CD4-positive, alpha-beta memory T cell (primary cell): ENCODE results near the gene APC2. TPM values are rescaled to one million over a fixed set of nuclear protein-coding genes. Genes with fewer than 3 reads are reported as not detected.

Source experiments
- CTCF ChIA-PET: fragments of 350-600 bp; sonication (Branson Sonifier 250); formaldehyde crosslinking; loops from one replicate; lab custom pipeline; 2021; ENCODE audit warnings: inconsistent platforms; ENCODE audit not compliant: partially characterized antibody; lab: Charles Lee
- POLR2A ChIA-PET: fragments of 350-600 bp; sonication (Branson Sonifier 250); formaldehyde crosslinking; loops from one replicate; lab custom pipeline; 2021; ENCODE audit not compliant: partially characterized antibody; lab: Charles Lee
- DNase-seq, 5 donors: peaks; one replicate each; pipeline versions ENCODE4 v3.0.0 to v3.0.0-alpha.2; 2020 to 2022; ENCODE audit warnings: mixed read lengths in 1 of 5
- H3K27ac ChIP-seq: one replicate; pipeline ENCODE4 v1.7.0; 2013; ENCODE audit warnings: low read depth, low read length
- H3K27me3 ChIP-seq: 2 replicates; pipeline ENCODE4 v1.7.0; 2013; ENCODE audit warnings: mild to moderate bottlenecking, low read length, moderate library complexity; ENCODE audit not compliant: insufficient read depth
- H3K36me3 ChIP-seq: 2 replicates; pipeline ENCODE4 v1.7.0; 2013; ENCODE audit warnings: mild to moderate bottlenecking, low read length, moderate library complexity; ENCODE audit not compliant: insufficient read depth
- H3K4me1 ChIP-seq: 2 replicates; pipeline ENCODE4 v1.7.0; 2013; ENCODE audit warnings: mild to moderate bottlenecking, low read length, moderate library complexity; ENCODE audit not compliant: insufficient read depth
- H3K4me3 ChIP-seq, 2 donors: one replicate each; pipeline ENCODE4 v1.7.0; 2013; ENCODE audit warnings: low read length in 2 of 2, mild to moderate bottlenecking in 1 of 2
- H3K9me3 ChIP-seq, 2 donors: one replicate each; pipeline ENCODE4 v1.7.0; 2013; ENCODE audit warnings: low read length in 2 of 2, control low read depth in 1 of 2; ENCODE audit not compliant: control insufficient read depth in 1 of 2
- H3K27ac Mint-ChIP-seq, 7 donors: one replicate each; pipeline ENCODE4 v1.8.0; 2020 to 2021; ENCODE audit warnings: mixed read lengths in 7 of 7, mild to moderate bottlenecking in 6 of 7, inconsistent platforms in 3 of 7, moderate library complexity in 3 of 7
- H3K27me3 Mint-ChIP-seq, 2 donors: one replicate each; pipeline ENCODE4 v1.8.0; 2020 to 2021; ENCODE audit warnings: mixed read lengths in 2 of 2
- H3K36me3 Mint-ChIP-seq, 2 donors: one replicate each; pipeline ENCODE4 v1.8.0; 2020 to 2021; ENCODE audit warnings: mixed read lengths in 2 of 2, inconsistent platforms in 1 of 2, mild to moderate bottlenecking in 1 of 2
- H3K4me1 Mint-ChIP-seq, 4 donors: one replicate each; pipeline ENCODE4 v1.8.0; 2020 to 2021; ENCODE audit warnings: mixed read lengths in 4 of 4, mild to moderate bottlenecking in 1 of 4
- H3K4me3 Mint-ChIP-seq, 8 donors: one replicate each; pipeline ENCODE4 v1.8.0; 2020 to 2021; ENCODE audit warnings: mixed read lengths in 8 of 8, mild to moderate bottlenecking in 7 of 8, moderate library complexity in 6 of 8, inconsistent platforms in 3 of 8
- H3K9me3 Mint-ChIP-seq, 8 donors: one replicate each; pipeline ENCODE4 v1.8.0; 2020 to 2021; ENCODE audit warnings: mixed read lengths in 8 of 8, mild to moderate bottlenecking in 5 of 8, inconsistent platforms in 3 of 8, moderate library complexity in 1 of 8
- intact Hi-C: fragments of 100-400 bp; cut with micrococcal nuclease; formaldehyde crosslinking; loops from one replicate; pipeline ENCODE4 v1.15.1; 2023
- polyA plus RNA-seq, 2 donors: library from polyadenylated mRNA; unstranded; fragments of 300-500 nt; fragmentation: Illumina TruSeq; gene quantifications; one replicate each; pipeline ENCODE4 v1.2.3, GENCODE V29; 2021
- total RNA-seq, 2 experiments: library from RNA; stranded (reverse); gene quantifications; one replicate each; pipeline ENCODE4 v1.2.3, GENCODE V29; 2021

Gene APC2
- total and polyA plus RNA-seq, 4 experiments from 2014 or later, result not detected

DNA sequence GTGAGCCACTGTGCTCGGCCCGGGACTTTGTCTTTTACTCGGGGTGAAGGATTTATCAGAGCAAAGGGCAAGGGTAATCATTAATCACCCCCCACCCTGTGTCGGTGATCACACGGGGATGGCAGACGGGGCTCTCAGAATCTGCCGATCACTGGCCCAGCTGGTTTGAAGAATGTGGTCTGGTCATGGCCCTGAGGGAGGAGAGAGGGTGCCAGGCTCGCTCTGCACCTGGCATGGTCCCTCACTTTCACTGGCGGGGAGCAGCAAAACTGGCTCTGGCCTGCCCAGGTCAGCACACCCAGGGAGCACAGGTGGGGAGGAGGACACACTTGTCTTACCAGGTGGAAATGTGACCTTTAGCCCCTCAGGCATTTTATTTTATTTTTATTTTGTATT, 51.3 kb downstream of the APC2 start:
- Histone ChIP-seq H3K27ac (no peak overlapping the region), H3K36me3 (no peaks in the 10 kb centered on the region), H3K9me3 (no peaks in the 10 kb centered on the region), H3K4me1 (peaks cover 9% of the 10 kb centered on the region), H3K4me3 (no peak overlapping the region), H3K27me3 (no peaks in the 10 kb centered on the region)
- H3K9me3 Mint-ChIP-seq, result peaks cover 0 to 1% (median 0%) of the 10 kb centered on the region in 8 donors
- peaks cover 3 to 8% of the 10 kb centered on the region in 2 donors for H3K27me3 Mint-ChIP-seq
- DNase-seq, result peak in 1 of 5 donors; percentile 2
- ChIA-PET CTCF (interaction anchor here (1.1 to 1.8 kb wide), 2 partner anchors 10 to 57 kb away, joined by 4 read pairs; partner anchors contain the start of gene REEP6), POLR2A (no interaction called here)
- H3K4me1 Mint-ChIP-seq, result no peaks in the 10 kb centered on the region
- no peaks in the 10 kb centered on the region for H3K36me3 Mint-ChIP-seq
- intact Hi-C loops, result no loop called here
- H3K4me3 Mint-ChIP-seq, result no peak overlapping the region
- no peak overlapping the region for H3K27ac Mint-ChIP-seq

DNA sequence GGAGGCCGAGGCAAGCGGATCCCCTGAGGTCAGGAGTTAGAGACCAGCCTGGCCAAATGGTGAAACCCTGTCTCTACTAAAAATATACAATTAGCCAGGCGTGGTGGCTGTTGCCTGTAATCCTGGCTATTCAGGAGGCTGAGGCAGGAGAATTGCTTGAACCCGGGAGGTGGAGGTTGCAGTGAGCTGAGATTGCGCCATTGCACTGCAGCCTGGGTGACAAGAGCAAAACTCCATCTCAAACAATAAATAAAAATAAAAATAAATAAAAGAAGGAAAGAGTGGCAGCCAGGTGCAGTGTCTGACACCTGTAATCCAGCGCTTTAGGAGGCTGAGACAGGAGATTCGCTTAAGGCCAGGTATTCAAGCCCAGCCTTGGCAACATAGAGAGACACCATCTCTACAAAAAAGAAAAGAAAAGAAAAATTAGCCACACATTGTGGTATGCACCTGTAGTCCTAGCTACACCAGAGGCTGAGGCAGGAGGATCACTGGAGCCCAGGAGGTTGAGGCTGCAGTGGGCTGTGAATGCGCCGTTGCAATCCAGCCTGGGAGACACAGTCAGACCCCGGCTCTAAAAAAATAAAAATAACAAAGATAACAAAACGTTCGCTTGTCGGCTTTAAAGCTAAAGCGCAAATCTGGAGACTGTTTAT, 52.6 kb downstream of the APC2 start:
- Histone ChIP-seq H3K27me3 (no peaks in the 10 kb centered on the region), H3K4me1 (peaks cover 15% of the 10 kb centered on the region), H3K36me3 (no peaks in the 10 kb centered on the region), H3K9me3 (no peaks in the 10 kb centered on the region), H3K4me3 (no peak overlapping the region), H3K27ac (no peak overlapping the region)
- intact Hi-C loops, result loop anchor here (1.0 kb wide), 1 partner anchor 11 kb away; the partner anchor contains the start of gene ADAMTSL5
- no peak overlapping the region for H3K4me3 Mint-ChIP-seq
- no peaks in the 10 kb centered on the region for H3K36me3 Mint-ChIP-seq
- H3K4me1 Mint-ChIP-seq, result peaks cover under 1 to 5% (median 2%) of the 10 kb centered on the region in 4 donors
- DNase-seq, result peak in 1 of 5 donors; percentile 9
- ChIA-PET POLR2A (no interaction called here), CTCF (interaction anchor here (0.7 to 1.3 kb wide), 3 partner anchors 12 to 18 kb away, joined by 3 to 4 read pairs (median 3); partner anchors contain the start of gene REEP6)
- H3K27ac Mint-ChIP-seq, result peak overlapping the region in 1 of 7 donors; percentile 17
- H3K9me3 Mint-ChIP-seq, result peaks cover 0 to 1% (median 0%) of the 10 kb centered on the region in 8 donors
- peaks cover 3 to 9% of the 10 kb centered on the region in 2 donors for H3K27me3 Mint-ChIP-seq

DNA sequence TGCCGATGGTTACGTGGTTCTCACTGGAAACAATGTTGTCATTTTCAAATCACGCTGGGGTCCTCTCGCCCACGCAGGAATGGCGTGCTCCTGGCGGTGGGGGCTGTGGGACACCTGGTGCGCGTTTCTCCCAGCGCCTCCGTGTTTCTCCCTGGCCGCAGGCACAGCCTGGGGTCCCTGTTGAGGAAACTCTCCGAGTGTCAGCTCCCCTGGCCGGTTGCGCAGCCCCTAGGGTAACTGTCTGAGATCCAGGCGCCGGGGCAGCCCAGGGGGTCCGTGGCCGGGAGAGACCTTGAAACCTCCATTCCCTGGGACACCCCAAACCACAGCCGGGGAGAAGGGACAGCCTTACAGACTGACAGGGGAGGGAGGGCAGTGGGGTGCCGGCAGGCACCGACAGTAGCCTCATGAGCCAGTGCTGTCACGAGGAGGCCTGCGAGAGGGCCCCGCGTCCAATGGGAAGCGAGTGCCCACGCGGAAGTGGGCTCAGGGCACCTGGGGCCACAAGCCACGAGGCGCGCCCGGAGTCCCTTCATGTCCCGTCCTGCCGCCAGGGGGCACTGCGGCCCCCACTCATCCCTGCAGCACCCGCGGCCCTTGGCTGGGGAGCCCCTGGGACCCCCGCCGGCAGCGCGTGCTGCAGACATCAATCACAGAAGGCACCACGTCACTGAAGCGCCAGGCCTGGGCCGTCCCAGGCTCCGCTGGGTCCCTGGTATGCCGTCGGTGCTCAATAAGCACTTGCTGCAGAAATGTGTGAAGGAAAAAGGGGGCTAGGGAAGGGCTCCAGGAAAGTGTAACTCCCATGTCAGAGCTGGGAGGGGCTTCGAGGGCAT, 53.4 kb downstream of the APC2 start:
- ChIA-PET POLR2A (no interaction called here), CTCF (interaction anchor here (0.7 to 1.3 kb wide), 3 partner anchors 12 to 18 kb away, joined by 3 to 4 read pairs (median 3); partner anchors contain the start of gene REEP6)
- H3K4me3 Mint-ChIP-seq, result peak overlapping the region in 1 of 8 donors; percentile 43
- Histone ChIP-seq H3K27ac (no peak overlapping the region), H3K4me1 (peaks cover 17% of the 10 kb centered on the region), H3K4me3 (no peak overlapping the region), H3K27me3 (no peaks in the 10 kb centered on the region), H3K36me3 (no peaks in the 10 kb centered on the region), H3K9me3 (no peaks in the 10 kb centered on the region)
- H3K4me1 Mint-ChIP-seq, result peaks cover 5 to 9% (median 6%) of the 10 kb centered on the region in 4 donors
- intact Hi-C loops, result loop anchor here (1.0 kb wide), 1 partner anchor 10 kb away; the partner anchor contains the start of gene ADAMTSL5
- peaks cover 3 to 13% of the 10 kb centered on the region in 2 donors for H3K27me3 Mint-ChIP-seq
- H3K36me3 Mint-ChIP-seq, result peaks cover 0 to 3% of the 10 kb centered on the region in 2 donors
- H3K9me3 Mint-ChIP-seq, result peaks cover 0 to 2% (median 0%) of the 10 kb centered on the region in 8 donors
- DNase-seq, result peak; percentile 50 to 59 (median 51)
- H3K27ac Mint-ChIP-seq, result no peak overlapping the region

DNA sequence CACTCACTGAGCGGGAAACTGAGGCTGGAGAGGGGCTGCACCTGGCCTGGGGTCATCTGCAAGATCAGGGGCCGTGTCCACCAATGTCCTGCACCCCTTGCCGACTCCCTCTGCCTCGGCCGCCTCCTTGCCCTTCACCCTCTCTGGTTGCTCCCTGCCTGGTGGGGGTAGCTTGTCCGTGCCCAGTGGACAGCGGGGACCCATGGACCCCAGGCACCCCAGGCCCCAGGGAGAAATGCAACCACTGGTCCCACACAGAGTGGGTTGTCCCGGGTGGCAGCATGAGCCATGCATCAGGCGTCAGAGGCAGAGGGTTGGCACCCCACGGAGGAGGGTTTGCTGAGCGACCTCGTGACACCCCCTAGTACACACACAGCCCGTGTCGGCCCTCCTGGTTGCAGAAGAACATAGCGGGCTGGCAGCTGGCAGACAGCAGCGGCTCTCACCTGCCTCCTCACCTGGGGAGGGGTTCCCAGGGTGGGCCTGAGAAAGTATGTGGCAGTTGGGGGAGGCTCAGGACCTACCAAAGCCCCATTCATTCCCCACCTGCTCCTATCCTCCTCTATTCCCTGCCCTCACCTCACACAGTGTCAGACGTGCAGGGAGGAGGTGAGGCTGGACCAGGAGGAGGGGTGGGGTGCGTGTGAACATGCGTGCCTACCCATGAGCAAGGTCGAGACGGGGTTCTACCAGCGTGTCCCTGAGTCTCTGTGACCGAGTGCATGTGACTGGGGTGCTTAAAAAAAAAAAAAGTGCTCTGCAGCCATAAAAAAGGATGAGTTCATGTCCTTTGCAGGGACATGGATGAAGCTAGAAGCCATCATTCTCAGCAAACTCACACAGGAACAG, 54.2 kb downstream of the APC2 start:
- Histone ChIP-seq H3K4me1 (peaks cover 20% of the 10 kb centered on the region), H3K27ac (no peak overlapping the region), H3K4me3 (no peak overlapping the region), H3K27me3 (no peaks in the 10 kb centered on the region), H3K36me3 (no peaks in the 10 kb centered on the region), H3K9me3 (no peaks in the 10 kb centered on the region)
- ChIA-PET CTCF (interaction anchor here (1.1 kb wide), 1 partner anchor 13 kb away, joined by 4 read pairs; the partner anchor contains the start of gene REEP6), POLR2A (no interaction called here)
- intact Hi-C loops, result loop anchor here (1.0 kb wide), 1 partner anchor 9 kb away; the partner anchor contains the start of gene ADAMTSL5
- peaks cover 3 to 13% of the 10 kb centered on the region in 2 donors for H3K27me3 Mint-ChIP-seq
- DNase-seq, result peak in 1 of 5 donors; percentile 14
- H3K4me1 Mint-ChIP-seq, result peaks cover 5 to 15% (median 7%) of the 10 kb centered on the region in 4 donors
- H3K4me3 Mint-ChIP-seq, result no peak overlapping the region
- peaks cover 0 to 2% (median 0%) of the 10 kb centered on the region in 8 donors for H3K9me3 Mint-ChIP-seq
- peaks cover 0 to 3% of the 10 kb centered on the region in 2 donors for H3K36me3 Mint-ChIP-seq
- peak overlapping the region in 1 of 7 donors; percentile 70 for H3K27ac Mint-ChIP-seq

DNA sequence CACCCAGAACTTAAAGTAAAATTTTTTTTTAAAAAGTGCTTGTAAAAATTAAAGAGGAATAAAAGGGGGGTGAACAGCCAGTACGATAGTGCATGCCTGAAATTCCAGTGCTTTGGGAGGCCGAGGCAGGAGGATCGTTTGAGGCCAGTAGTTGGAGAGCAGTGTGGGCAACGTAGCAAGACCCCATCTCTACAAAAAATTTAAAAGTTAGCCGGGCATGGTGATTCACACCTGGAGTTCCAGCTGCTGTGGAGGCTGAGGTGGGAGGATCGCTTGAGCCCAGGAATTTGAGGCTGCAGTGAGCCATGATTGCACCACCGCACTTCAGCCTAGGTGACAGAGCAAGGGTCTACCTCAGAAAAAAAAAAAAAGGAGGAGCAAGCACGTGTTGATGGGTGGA, 55.1 kb downstream of the APC2 start:
- intact Hi-C loops, result no loop called here
- Mint-ChIP-seq H3K9me3 (peaks cover 0 to 2% (median 0%) of the 10 kb centered on the region in 8 donors), H3K4me1 (peaks cover 8 to 18% (median 10%) of the 10 kb centered on the region in 4 donors), H3K27ac (peak overlapping the region in 2 of 7 donors; percentile 41 to 70), H3K4me3 (no peak overlapping the region), H3K36me3 (peaks cover 0 to 3% of the 10 kb centered on the region in 2 donors), H3K27me3 (peaks cover 3 to 16% of the 10 kb centered on the region in 2 donors)
- ChIA-PET CTCF (no interaction called here), POLR2A (no interaction called here)
- no peaks in the 10 kb centered on the region for H3K27me3 ChIP-seq
- no peak overlapping the region for H3K27ac ChIP-seq
- DNase-seq, result peak in 1 of 5 donors; percentile 7
- no peaks in the 10 kb centered on the region for H3K9me3 ChIP-seq
- H3K36me3 ChIP-seq, result no peaks in the 10 kb centered on the region
- no peak overlapping the region for H3K4me3 ChIP-seq
- H3K4me1 ChIP-seq, result peaks cover 20% of the 10 kb centered on the region

GRCh38 chr19:1505991-1506881, 56.3 kb downstream of the APC2 start:
- Mint-ChIP-seq H3K27me3 (peaks cover 3 to 19% of the 10 kb centered on the region in 2 donors), H3K4me1 (peaks cover 10 to 24% (median 13%) of the 10 kb centered on the region in 4 donors), H3K36me3 (peaks cover 0 to 3% of the 10 kb centered on the region in 2 donors), H3K27ac (peak overlapping the region in 4 of 7 donors; percentile 21 to 70 (median 48)), H3K4me3 (no peak overlapping the region), H3K9me3 (peaks cover 0 to 2% (median 0%) of the 10 kb centered on the region in 8 donors)
- Histone ChIP-seq H3K27me3 (no peaks in the 10 kb centered on the region), H3K36me3 (no peaks in the 10 kb centered on the region), H3K9me3 (no peaks in the 10 kb centered on the region), H3K27ac (no peak overlapping the region), H3K4me3 (no peak overlapping the region), H3K4me1 (peaks cover 20% of the 10 kb centered on the region)
- intact Hi-C loops, result no loop called here
- DNase-seq, result no peak
- POLR2A ChIA-PET, result no interaction called here
- CTCF ChIA-PET, result interaction anchor here (1.3 kb wide), 1 partner anchor 35 kb away, joined by 3 read pairs; no protein-coding TSS in a partner anchor
